Peyer's patch (tissue), 4 donors: ENCODE results near the gene RSAD2.

Experiments used
- POLR2A ChIP-seq, 2 donors: fragments of 450-650 bp; IDR thresholded peaks; one replicate each; pipeline ENCODE4 v1.5.1; 2017; ENCODE audit warnings: antibody characterized with exemption in 2 of 2, mild to moderate bottlenecking in 2 of 2, moderate library complexity in 2 of 2
- TF ChIP-seq, protein P1 (sequence below), 6 experiments: fragments of 450-650 bp in 4 of 6; fragments of 200-600 bp in 2 of 6; sonication (generic) in 1 of 6; IDR thresholded peaks; one replicate each; pipeline ENCODE4 v1.5.1; 2017 to 2019; ENCODE audit warnings: antibody characterized with exemption in 6 of 6, mild to moderate bottlenecking in 3 of 6, moderate library complexity in 1 of 6

GRCh38 chr2:6845312-6845711 is 32.3 kb upstream of the RSAD2 start:
- TF ChIP-seq, protein P1, sequence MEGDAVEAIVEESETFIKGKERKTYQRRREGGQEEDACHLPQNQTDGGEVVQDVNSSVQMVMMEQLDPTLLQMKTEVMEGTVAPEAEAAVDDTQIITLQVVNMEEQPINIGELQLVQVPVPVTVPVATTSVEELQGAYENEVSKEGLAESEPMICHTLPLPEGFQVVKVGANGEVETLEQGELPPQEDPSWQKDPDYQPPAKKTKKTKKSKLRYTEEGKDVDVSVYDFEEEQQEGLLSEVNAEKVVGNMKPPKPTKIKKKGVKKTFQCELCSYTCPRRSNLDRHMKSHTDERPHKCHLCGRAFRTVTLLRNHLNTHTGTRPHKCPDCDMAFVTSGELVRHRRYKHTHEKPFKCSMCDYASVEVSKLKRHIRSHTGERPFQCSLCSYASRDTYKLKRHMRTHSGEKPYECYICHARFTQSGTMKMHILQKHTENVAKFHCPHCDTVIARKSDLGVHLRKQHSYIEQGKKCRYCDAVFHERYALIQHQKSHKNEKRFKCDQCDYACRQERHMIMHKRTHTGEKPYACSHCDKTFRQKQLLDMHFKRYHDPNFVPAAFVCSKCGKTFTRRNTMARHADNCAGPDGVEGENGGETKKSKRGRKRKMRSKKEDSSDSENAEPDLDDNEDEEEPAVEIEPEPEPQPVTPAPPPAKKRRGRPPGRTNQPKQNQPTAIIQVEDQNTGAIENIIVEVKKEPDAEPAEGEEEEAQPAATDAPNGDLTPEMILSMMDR (IDR thresholded peaks at IDR 0.05) = no peak
- no peak for TF ChIP-seq POLR2A (IDR thresholded peaks at IDR 0.05)
